ENCODE data around the gene CCDC83.

Gene CCDC83

DNA sequence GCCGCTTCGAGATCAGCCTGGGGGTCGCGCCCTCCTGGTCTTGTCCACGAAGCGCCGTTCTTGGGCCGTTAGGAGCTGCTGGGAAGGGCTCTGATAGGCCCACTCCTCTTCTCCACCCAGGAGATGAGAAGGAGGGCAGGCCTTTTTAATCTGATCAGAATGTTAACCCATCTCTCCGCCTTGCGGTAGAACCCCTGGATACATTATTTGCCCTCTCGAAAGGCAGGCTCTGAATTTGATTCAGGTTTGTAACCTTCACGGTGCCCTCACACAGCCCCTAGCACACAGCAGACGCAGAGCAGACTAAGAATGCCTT is at the start of gene CCDC83:
Gene CCDC83, plus strand, starts transcription at position 43 of the 316 bp plus-strand sequence. CDS start 9,741 bp downstream, outside the sequence.
- peak within 1 kb of the TSS; percentile 53 for H3K4me3 ChIP-seq (ENCODE audit: low read depth, low read length)
- DNase-seq (ENCODE audit: low read depth, low spot score): peak; percentile 4
- in situ Hi-C loops (cut with HindIII; ENCODE audit: low sequenced_read_pairs): no loop called here
- no peak for TF ChIP-seq CTCF (IDR thresholded peaks at IDR 0.05; ENCODE audit: low read depth, low read length)

- H3K4me3 ChIP-seq (ENCODE audit: low read depth, low read length): no peak overlapping the region
- TF ChIP-seq CTCF (IDR thresholded peaks at IDR 0.05; ENCODE audit: low read depth, low read length): no peak
- DNase-seq (ENCODE audit: low read depth, low spot score): peak; percentile 39
- in situ Hi-C loops (cut with HindIII; ENCODE audit: low sequenced_read_pairs): no loop called here
Observed at GRCh38 chr11:85805387-85805786, 49.8 kb upstream of the CCDC83 start.

DNA sequence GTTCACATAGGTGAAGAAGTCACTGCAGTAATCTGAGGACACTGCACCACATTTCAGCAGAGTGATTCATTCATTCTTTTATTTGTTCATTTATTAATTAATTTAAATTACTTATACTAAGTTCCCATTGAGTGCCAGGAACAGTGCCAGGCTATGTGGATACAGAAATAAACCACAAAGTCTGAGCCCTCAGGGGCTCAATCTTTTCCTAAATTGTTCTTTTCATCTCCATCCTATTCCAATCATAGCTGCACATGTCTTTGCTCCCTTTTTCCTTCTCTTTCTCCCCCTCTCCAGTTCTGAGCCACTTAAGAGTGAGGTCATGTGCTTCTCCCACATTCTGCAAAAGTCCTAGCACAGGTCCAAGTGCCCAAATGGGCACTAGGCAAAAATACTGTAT is 49.2 kb upstream of the CCDC83 start:
- no peak for DNase-seq (ENCODE audit: low read depth, low spot score)
- in situ Hi-C loops (cut with HindIII; ENCODE audit: low sequenced_read_pairs): no loop called here
- H3K4me3 ChIP-seq (ENCODE audit: low read depth, low read length): no peak overlapping the region
- TF ChIP-seq CTCF (IDR thresholded peaks at IDR 0.05; ENCODE audit: low read depth, low read length): no peak

GRCh38 chr11:85806876-85807275 is 48.3 kb upstream of the CCDC83 start:
- no peak for TF ChIP-seq CTCF (IDR thresholded peaks at IDR 0.05; ENCODE audit: low read depth, low read length)
- in situ Hi-C loops (cut with HindIII; ENCODE audit: low sequenced_read_pairs): no loop called here

DNA sequence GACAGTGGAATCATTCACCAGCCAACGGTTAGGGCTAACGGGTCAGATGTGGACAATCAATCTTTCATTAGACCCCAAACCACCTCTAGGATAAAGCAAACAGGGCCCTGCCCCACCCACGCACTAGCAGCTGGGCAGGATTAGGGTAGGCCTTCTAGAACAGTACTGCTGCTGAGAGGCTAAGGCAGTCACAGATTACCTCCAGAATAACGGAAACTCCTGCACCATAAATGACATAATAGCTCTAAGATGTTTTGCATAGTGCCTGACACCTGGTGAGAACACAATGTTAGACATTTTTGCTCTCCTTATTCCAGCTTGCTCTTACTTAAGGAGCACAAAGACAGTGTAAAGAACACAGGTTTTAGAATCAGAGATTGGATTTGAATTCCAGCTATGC is 46.0 kb upstream of the CCDC83 start:
- DNase-seq (ENCODE audit: low read depth, low spot score): no peak
- in situ Hi-C loops (cut with HindIII; ENCODE audit: low sequenced_read_pairs): no loop called here
- no peak for TF ChIP-seq CTCF (IDR thresholded peaks at IDR 0.05; ENCODE audit: low read depth, low read length)
- H3K4me3 ChIP-seq (ENCODE audit: low read depth, low read length): peak overlapping the region; percentile 56

More at GRCh38 chr11:85806876-85807275, 48.3 kb upstream of the CCDC83 start:
- no peak overlapping the region for H3K4me3 ChIP-seq (ENCODE audit: low read depth, low read length)
- no peak for DNase-seq (ENCODE audit: low read depth, low spot score)

- TF ChIP-seq CTCF (IDR thresholded peaks at IDR 0.05; ENCODE audit: low read depth, low read length): peak; percentile 49
- in situ Hi-C loops (cut with HindIII; ENCODE audit: low sequenced_read_pairs): no loop called here
- DNase-seq (ENCODE audit: low read depth, low spot score): no peak
- peak overlapping the region; percentile 56 for H3K4me3 ChIP-seq (ENCODE audit: low read depth, low read length)
Observed at GRCh38 chr11:85809863-85810262, 45.3 kb upstream of the CCDC83 start.

- TF ChIP-seq CTCF (IDR thresholded peaks at IDR 0.05; ENCODE audit: low read depth, low read length): no peak
- peak overlapping the region; percentile 56 for H3K4me3 ChIP-seq (ENCODE audit: low read depth, low read length)
- DNase-seq (ENCODE audit: low read depth, low spot score): no peak
- in situ Hi-C loops (cut with HindIII; ENCODE audit: low sequenced_read_pairs): no loop called here
Observed at GRCh38 chr11:85810521-85810870, 44.7 kb upstream of the CCDC83 start.
